RWPE2 (cell line): ENCODE results near the gene ROR2.

Experiments
- ATAC-seq: fragments of 200-7000 bp; cut with Tn5 transposase; 3 replicates; pipeline ENCODE4 v1.9.1; 2021; ENCODE audit warnings: low read depth
- DNase-seq: peaks from one replicate; pipeline ENCODE4 v3.0.0-alpha.2; 2020; ENCODE audit warnings: low spot score
- H3K27ac ChIP-seq: fragments of 450-650 bp; 2 replicates; pipeline ENCODE4 v1.5.1; 2017; ENCODE audit warnings: mild to moderate bottlenecking; ENCODE audit not compliant: poor library complexity, severe bottlenecking
- H3K27me3 ChIP-seq: fragments of 250-450 bp; sonication (Bioruptor Pico); 2 replicates; pipeline ENCODE4 v1.5.1; 2021; ENCODE audit warnings: mild to moderate bottlenecking, moderate library complexity; ENCODE audit not compliant: insufficient read depth, poor library complexity, severe bottlenecking
- H3K36me3 ChIP-seq: fragments of 250-450 bp; sonication (Bioruptor Pico); 2 replicates; pipeline ENCODE4 v1.5.1; 2020; ENCODE audit warnings: low read depth, mild to moderate bottlenecking, moderate library complexity
- H3K4me1 ChIP-seq: fragments of 250-450 bp; sonication (Bioruptor Pico); 2 replicates; pipeline ENCODE4 v1.5.1; 2021; ENCODE audit warnings: mild to moderate bottlenecking, moderate library complexity; ENCODE audit not compliant: insufficient read depth, poor library complexity, severe bottlenecking
- H3K4me3 ChIP-seq: fragments of 250-450 bp; sonication (Bioruptor Pico); 2 replicates; pipeline ENCODE4 v1.5.1; 2021; ENCODE audit warnings: mild to moderate bottlenecking, moderate library complexity; ENCODE audit not compliant: severe bottlenecking
- H3K9me3 ChIP-seq: fragments of 250-450 bp; sonication (Bioruptor Pico); 2 replicates; pipeline ENCODE4 v1.5.1; 2021; ENCODE audit warnings: mild to moderate bottlenecking, moderate library complexity; ENCODE audit not compliant: severe bottlenecking
- CTCF ChIP-seq: fragments of 450-650 bp; IDR thresholded peaks from one replicate; pipeline ENCODE4 v1.5.1; 2017; ENCODE audit warnings: mild to moderate bottlenecking, moderate library complexity; ENCODE audit not compliant: poor library complexity, severe bottlenecking

Gene ROR2

GRCh38 chr9:91611582-91611981 is 338.4 kb downstream of the ROR2 start:
- ATAC-seq: no peak
- Histone ChIP-seq H3K36me3 (no peaks in the 10 kb centered on the region), H3K4me1 (no peaks in the 10 kb centered on the region)

GRCh38 chr9:91606255-91606995 is 343.6 kb downstream of the ROR2 start:
- DNase-seq: no peak
- Histone ChIP-seq H3K9me3 (no peaks in the 10 kb centered on the region), H3K36me3 (no peaks in the 10 kb centered on the region), H3K27ac (no peak overlapping the region), H3K4me1 (no peaks in the 10 kb centered on the region), H3K4me3 (no peak overlapping the region), H3K27me3 (peaks cover 4% of the 10 kb centered on the region)
- ATAC-seq: no peak
- TF ChIP-seq CTCF: no peak

More at GRCh38 chr9:91611582-91611981, 338.4 kb downstream of the ROR2 start:
- Histone ChIP-seq H3K4me3 (no peak overlapping the region), H3K27ac (no peak overlapping the region), H3K27me3 (peaks cover 4% of the 10 kb centered on the region), H3K9me3 (no peaks in the 10 kb centered on the region)
- DNase-seq: no peak
- no peak for TF ChIP-seq CTCF

GRCh38 chr9:91604451-91605179 is 345.4 kb downstream of the ROR2 start:
- ATAC-seq: no peak

GRCh38 chr9:91603932-91604331 is 346.1 kb downstream of the ROR2 start:
- Histone ChIP-seq H3K9me3 (no peaks in the 10 kb centered on the region), H3K27me3 (peaks cover 4% of the 10 kb centered on the region), H3K4me1 (no peaks in the 10 kb centered on the region), H3K36me3 (no peaks in the 10 kb centered on the region), H3K4me3 (no peak overlapping the region), H3K27ac (no peak overlapping the region)
- DNase-seq (no peak), ATAC-seq (no peak)
- no peak for TF ChIP-seq CTCF

More at GRCh38 chr9:91604451-91605179, 345.4 kb downstream of the ROR2 start:
- Histone ChIP-seq H3K27me3 (peaks cover 4% of the 10 kb centered on the region), H3K4me1 (no peaks in the 10 kb centered on the region), H3K9me3 (no peaks in the 10 kb centered on the region), H3K27ac (no peak overlapping the region), H3K4me3 (no peak overlapping the region), H3K36me3 (no peaks in the 10 kb centered on the region)
- DNase-seq: no peak
- no peak for TF ChIP-seq CTCF
